Skeletal muscle cell (primary cell): ENCODE measurements around the gene SNX19.

ENCODE experiments used
- DNase-seq: peaks from one replicate; pipeline ENCODE4 v3.0.0-alpha.2; 2010; ENCODE audit warnings: low read depth
- H3K4me3 ChIP-seq: 2 replicates; pipeline ENCODE4 v1.5.1; 2011; ENCODE audit warnings: low read depth, mild to moderate bottlenecking, control low read depth, low read length, moderate library complexity

The SNX19 gene

GRCh38 chr11:130908061-130908460, 8.2 kb downstream of the SNX19 start:
- DNase-seq, result no peak
- no peak overlapping the region for H3K4me3 ChIP-seq

DNA sequence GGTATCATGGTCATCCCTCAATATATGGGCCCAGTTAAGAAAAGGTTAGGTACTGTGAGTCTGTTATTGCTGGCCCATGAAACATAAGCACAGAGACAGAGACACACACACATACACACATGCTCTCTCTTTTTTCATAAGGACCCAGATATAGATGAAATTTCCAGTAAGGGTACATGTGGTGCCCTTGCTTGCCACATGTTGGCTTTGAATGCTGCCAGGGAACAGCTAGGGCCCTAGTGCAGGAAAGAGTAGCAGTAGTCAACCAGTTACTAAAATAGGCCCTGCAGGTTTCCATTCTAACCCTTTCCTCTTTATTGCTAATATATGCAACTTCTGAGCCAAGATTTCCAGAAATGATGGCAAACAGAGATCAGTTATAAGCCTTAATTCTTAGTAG, 9.1 kb downstream of the SNX19 start:
- H3K4me3 ChIP-seq, result no peak overlapping the region
- DNase-seq, result no peak

GRCh38 chr11:130906616-130907015, 9.7 kb downstream of the SNX19 start:
- DNase-seq, result no peak
- no peak overlapping the region for H3K4me3 ChIP-seq

DNA sequence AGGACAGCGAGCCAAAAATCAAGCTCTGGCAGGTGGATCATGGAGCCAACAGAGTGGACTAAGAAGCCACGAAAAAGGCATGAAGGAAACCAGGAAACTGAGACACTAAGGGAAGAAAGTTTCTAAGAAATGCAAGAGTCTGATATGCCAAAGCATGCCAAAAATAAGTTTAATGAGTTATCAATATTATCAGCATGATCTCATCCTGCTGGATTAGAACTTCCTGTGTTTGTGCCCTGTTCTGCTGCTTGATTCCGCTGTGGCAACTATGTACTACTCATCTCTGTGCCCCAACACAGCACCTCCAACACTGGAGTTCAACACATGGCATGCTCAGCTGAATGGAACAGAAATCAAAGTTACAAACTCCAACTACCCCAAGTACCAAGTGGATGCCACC, 10.8 kb downstream of the SNX19 start:
- DNase-seq, result no peak
- no peak overlapping the region for H3K4me3 ChIP-seq

DNA sequence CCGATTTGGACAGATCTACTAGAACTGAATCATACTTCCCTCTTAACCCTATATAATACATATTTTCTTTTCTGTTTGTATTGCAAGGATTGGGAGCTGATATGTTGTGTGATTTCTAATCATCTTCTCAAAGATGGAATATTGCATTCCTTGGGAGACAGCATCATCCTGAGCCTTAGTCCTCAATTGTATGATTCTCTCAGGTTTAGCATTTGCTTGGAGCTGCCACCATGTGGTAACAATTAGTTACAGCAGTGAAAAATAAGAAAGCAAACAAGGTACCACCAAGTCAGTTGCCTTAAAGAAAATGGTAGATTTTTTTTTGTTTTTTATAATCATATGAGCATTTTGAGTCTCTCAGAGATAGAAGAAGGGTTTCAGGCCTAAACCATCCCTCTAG, 11.9 kb downstream of the SNX19 start:
- no peak overlapping the region for H3K4me3 ChIP-seq
- DNase-seq, result no peak

DNA sequence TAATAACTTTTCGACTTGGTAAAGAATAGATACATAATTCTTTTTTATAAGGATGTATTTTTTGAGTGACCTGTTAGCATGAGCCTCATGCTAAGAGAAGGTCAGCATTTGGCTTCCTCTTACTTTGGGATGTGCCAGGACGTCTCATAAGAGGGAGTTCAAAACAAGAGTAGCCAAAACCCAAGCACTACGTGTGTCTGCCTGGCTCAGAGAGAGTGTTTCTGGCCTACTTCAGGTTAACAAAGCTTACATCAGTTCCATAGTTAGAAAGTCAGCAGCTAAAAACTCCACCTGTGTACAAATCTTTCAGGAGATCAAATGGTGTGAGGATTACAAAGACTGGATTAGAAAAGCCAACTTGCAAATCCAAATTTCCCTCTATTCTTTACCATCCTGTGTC, 13.9 kb downstream of the SNX19 start:
- no peak overlapping the region for H3K4me3 ChIP-seq

DNA sequence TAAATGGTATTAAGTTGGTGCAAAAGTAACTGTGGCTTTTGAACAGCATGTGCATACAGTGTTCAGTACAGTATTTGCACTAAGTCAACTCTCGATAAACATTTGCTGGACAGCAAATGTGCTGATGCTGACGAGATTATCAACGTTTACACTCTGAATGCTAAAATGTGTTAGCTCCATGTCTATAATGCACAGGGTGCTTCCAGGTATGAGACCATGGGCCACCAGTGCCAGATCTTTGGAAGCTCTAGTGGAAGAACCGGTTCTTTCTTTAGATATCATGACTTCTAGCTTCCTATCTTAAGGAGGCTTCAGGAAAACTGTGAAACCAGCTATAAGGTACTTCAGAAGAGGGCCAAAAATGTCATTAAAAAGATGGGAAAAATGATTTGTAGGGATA, 17.2 kb downstream of the SNX19 start:
- DNase-seq, result no peak
- H3K4me3 ChIP-seq, result no peak overlapping the region

More for the DNA sequence above, 13.9 kb downstream of the SNX19 start:
- DNase-seq, result no peak

DNA sequence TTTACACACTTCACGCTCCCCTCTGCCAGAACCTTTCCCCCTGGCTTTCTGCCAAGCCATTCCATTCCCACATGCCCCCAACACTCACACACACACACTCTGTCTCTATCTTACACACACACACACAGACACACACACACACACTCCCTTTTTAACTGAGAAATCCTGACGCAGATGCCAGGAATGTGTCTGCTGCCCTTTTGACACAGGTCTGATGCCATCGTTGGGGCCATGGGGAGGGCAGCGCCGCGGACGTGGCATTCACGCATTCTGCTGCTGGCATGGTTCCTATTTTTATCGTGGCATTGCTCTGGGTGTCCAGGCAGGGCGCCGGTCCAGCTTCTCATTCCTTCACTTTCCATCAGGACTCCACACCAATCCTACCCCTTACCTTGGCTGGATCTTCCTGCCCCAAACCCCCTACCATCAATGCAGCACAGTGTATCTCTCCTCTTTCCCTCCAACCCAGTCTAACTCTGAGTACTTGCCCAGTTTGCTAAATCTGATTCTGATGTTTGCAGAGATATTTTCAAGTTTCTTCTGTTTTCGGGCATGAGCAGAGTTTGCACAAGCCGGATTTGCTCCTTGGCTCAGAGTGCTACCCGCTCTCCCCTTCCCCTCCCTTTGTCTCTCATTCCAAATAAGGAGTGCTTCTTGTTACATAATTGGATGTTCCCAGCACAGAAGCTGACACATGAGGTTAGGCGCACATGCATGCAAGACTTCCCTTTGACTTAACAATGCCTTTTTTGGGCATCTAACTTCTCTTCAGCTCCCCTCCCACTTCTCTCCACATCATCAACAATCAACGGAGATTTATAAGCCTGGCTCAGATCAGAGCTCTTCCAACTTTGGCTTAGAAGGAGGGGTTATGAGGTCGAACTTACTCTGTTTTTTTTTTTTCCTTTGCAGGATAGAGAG, 18.8 kb downstream of the SNX19 start:
- no peak overlapping the region for H3K4me3 ChIP-seq
- DNase-seq, result peak; percentile 80

DNA sequence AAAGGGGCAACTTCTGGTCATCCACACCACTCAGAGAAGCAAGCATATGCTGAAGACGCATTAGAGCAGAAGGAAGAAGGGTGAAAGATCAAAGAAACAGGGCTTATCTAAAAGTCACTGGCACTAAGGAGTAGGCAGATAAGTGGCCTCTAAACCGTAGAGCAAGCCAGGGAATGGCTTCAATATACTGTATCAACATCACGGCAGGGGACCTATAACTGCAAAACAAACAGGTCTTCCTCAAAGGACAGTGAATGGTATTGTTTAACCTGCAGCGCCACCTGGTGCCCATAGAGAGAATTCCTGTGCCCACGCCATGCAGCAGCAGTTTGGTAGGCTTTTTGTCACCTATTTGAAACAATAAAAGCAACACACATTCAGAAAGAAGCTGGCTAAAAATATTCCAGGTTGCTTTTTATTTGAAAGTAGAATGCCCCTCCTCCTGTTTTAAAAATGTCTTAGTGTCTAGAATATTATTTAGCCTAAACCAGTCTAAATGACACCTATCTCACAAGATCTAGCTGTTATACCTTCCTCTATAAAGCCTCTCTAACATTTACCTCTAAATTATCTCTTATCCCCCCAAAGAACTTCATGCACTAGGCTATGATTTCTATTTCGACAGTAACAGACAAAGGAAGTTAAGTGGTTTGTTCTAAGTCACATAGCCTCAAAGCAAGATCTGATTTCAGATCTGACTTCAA, 21.8 kb downstream of the SNX19 start:
- no peak for DNase-seq
- H3K4me3 ChIP-seq, result no peak overlapping the region

GRCh38 chr11:130892861-130893260, 23.4 kb downstream of the SNX19 start:
- H3K4me3 ChIP-seq, result no peak overlapping the region
- DNase-seq, result no peak

DNA sequence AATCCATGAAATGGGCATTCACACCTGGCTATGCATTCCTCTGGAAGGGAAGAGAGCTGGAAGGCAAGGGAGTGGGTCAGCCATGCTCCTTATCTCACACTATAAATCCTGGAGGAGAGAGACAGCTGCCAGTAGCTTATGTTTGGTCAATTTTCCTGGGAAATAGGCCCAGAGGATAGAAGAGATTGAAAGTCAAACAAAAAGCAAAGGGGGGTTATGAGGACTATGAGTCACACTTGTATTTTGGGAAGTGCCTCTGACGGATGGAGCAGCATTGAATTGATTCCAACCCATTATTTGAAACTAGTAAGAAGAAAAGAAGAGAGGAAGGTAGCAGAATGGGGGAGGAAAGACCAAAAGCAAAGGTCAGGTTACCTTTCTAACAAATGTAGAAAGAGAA, 25.0 kb downstream of the SNX19 start:
- no peak for DNase-seq
- H3K4me3 ChIP-seq, result no peak overlapping the region

DNA sequence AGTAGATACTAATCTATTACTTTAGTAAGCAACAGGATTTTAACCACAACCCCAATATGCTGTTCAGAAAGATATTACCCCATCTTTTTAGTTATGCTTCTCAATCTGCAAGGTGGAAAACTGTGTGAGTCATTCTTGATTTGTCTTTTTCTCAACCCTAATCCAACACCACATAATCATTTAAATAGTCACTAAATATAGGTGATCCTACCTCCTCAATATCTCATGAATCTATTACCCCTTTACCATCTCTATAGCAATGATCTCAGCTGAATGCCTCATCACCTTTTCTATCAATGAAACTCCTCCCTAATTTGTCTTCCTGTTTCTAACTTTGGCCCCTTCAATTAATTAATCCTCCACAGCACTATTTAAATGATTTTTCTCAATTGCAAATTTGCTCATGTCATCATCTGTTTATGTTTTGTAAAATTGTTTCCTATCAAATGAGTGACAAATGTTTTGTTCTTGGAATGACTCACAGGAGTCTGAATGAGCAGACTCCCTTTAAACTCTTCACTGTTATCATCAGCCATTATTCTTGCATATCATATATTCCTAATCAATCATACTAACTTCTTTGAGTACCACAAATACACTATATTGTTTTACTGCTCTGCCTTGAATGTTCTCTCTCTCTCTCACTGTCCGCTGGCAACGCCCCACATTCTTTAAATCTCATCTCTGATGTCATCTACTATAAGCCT, 26.1 kb downstream of the SNX19 start:
- no peak overlapping the region for H3K4me3 ChIP-seq
- no peak for DNase-seq

- no peak for DNase-seq
These were observed 27.5 kb downstream of the SNX19 start for GRCh38 chr11:130888790-130889189.

GRCh38 chr11:130886704-130887103, 29.6 kb downstream of the SNX19 start:
- no peak for DNase-seq
- H3K4me3 ChIP-seq, result no peak overlapping the region

More at GRCh38 chr11:130888790-130889189, 27.5 kb downstream of the SNX19 start:
- H3K4me3 ChIP-seq, result no peak overlapping the region

DNA sequence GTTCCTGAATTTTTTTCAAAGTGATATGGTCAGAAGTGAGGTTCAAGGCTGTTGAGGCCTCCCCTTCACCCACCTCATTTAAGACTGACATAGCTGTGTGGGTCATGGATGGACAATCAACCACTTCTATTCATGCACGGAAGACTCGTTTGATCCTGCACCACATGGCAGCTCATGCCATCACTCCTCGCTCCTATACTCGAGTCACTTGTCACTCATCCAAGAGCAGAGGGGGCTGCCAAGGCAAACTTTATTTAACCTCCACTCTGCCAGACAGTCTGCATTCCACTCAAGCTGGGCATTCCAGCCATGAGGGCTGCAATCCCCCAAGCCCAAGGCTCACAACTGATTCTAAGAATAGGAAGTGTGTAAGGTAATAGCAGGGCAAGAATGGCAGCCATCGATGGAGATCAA, 34.1 kb downstream of the SNX19 start:
- DNase-seq, result no peak
- no peak overlapping the region for H3K4me3 ChIP-seq

GRCh38 chr11:130881475-130882137, 34.7 kb downstream of the SNX19 start:
- DNase-seq, result no peak
- no peak overlapping the region for H3K4me3 ChIP-seq

GRCh38 chr11:130879836-130880235, 36.4 kb downstream of the SNX19 start:
- no peak overlapping the region for H3K4me3 ChIP-seq
- DNase-seq, result no peak

GRCh38 chr11:130876931-130877915, 39.1 kb downstream of the SNX19 start:
- no peak overlapping the region for H3K4me3 ChIP-seq
- DNase-seq, result no peak

DNA sequence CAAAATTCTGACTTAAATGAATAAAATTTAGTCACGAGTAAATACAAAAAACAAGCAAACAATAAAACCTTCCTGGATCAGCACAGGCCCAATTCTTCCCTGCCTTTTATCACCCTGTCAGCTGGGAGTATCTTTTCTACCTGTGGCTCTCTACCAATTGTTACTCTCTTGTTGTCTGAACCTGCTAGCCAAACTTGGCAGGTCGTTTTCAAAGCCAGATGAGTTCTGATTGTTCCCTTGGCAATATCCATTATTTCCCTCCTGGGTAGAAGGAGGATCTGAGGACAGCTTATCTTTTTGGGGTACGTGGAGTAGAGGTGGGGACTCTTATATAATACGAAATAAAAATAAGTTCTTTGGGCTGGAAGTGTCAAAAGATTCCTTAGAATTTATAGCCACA, 40.2 kb downstream of the SNX19 start:
- no peak overlapping the region for H3K4me3 ChIP-seq
- no peak for DNase-seq
